Measurements from ENCODE around the gene LBX2. TPM values are rescaled to one million over a fixed set of nuclear protein-coding genes. Genes with fewer than 3 reads are reported as not detected.

Gene LBX2
- total RNA-seq, 4 donors from 2014 or later, result 0.50 to 2.6 (median 1.9) TPM; not detected in 1

DNA sequence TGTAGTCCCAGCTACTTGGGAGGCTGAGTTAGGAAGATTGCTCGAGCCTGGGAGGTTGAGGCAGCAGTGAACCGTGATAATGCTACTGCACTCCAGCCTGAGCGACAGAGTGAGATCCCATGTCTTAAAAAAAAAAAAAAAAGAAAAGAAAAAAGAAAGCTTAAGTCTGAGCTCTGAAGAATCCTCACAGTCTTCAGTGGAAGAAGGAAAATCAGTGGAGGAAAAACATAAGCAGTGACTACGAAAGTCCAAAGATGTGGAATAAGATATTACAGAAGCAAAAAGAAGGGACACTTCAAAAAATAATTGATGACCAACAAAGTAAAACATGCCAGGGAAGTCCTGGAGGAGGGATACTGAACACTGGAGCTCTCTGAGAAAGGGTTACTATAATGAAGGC lies 10.9 kb upstream of the LBX2 start:
- WGBS, 2 donors, result 71 to 78% methylated on average over 4 of the region's 4 CpGs
- intact Hi-C loops (cut with DNase I), result no loop called here

DNA sequence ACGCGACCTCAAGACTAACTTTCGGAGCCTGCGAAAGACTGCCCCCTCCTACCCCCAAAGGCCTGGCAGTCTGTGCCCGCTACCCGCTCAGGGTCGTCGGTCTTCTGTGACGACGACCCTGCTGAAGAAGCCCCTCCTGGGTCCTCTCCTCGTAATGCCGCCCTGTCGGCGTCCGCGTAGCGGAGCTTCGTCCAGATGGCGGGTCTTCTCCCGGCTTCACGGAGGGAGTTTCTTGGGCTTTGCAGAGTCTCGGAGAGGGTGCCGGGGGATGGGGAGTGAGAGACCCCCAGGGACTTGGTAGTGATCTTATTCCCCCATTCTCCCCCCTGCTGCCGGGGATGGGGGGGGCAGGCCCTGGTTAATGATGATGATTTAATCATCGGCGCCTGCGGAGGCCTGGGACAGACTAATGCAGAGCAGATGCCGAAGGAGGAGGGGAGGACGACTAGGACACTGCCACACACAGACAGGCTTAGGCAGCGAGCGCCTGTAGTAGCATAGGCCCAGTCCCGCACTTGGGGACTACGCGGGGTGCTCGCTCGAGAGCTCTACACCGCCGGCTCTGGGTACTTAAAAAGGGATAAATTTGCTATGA lies 8.6 kb upstream of the LBX2 start:
- DNase-seq, result peak in 1 of 2 donors; percentile 9

More for the DNA sequence above, 10.9 kb upstream of the LBX2 start:
- Histone ChIP-seq H3K27ac (no peak overlapping the region), H3K9me3 (no peaks in the 10 kb centered on the region), H3K36me3 (peaks cover 7 to 9% of the 10 kb centered on the region in 2 donors), H3K4me1 (peaks cover 16 to 35% of the 10 kb centered on the region in 2 donors), H3K27me3 (peaks cover 37% of the 10 kb centered on the region), H3K4me3 (replicated peaks in 1 of 3) (no peak overlapping the region)
- TF ChIP-seq POLR2A (IDR thresholded peaks at IDR 0.05), result no peak
- TF ChIP-seq, protein P1, sequence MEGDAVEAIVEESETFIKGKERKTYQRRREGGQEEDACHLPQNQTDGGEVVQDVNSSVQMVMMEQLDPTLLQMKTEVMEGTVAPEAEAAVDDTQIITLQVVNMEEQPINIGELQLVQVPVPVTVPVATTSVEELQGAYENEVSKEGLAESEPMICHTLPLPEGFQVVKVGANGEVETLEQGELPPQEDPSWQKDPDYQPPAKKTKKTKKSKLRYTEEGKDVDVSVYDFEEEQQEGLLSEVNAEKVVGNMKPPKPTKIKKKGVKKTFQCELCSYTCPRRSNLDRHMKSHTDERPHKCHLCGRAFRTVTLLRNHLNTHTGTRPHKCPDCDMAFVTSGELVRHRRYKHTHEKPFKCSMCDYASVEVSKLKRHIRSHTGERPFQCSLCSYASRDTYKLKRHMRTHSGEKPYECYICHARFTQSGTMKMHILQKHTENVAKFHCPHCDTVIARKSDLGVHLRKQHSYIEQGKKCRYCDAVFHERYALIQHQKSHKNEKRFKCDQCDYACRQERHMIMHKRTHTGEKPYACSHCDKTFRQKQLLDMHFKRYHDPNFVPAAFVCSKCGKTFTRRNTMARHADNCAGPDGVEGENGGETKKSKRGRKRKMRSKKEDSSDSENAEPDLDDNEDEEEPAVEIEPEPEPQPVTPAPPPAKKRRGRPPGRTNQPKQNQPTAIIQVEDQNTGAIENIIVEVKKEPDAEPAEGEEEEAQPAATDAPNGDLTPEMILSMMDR (IDR thresholded peaks at IDR 0.05), result no peak
- DNase-seq, result no peak

DNA sequence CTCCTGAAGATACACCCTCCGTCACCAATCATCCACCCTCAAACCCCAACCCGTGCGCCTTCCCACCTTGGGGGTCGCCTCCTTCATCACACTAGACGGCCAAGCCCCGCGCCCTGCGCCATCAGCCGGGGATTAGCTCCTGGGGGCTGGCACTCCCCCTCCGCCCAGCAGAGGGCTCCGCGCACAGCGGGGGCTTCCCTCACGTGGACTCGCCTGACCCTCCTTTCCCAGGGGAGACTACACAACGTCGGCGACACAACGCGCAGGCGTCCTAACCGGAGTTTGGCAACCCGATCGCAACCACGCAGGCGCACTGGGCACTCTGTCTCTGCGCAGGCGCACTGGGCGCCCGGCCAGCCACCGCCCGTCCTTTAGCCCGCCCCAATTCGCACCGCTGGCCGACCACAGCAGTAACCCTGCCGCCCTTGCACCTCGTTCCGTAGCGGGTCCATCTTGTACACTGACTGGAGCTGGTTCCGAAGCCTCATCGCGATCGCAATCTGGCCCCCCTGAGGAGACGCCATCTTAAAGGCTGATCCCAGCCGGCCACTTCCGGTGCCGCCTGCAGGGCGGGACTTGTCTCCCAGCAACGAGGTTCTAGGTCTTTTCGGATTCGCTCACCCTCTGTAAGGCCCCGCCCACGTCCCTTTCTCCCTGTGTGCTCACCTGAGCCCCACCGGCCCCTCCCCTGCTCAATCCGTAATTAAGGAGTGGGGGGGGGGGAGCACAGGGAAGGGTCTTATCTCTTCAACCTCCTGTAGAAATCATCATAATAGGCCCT lies 7.9 kb upstream of the LBX2 start, which contains the start of gene PCGF1:
Gene PCGF1, minus strand, starts transcription at position 551 of the 781 bp plus-strand sequence. Its CDS starts 27 bp downstream, at position 524.
- Histone ChIP-seq H3K27ac (peak within 1 kb of the TSS; percentile 96 to 98 (median 98)), H3K4me1 (peaks cover 22 to 33% of the 10 kb centered on the region in 2 donors), H3K27me3 (peaks cover 13% of the 10 kb centered on the region), H3K36me3 (peaks cover 11 to 12% of the 10 kb centered on the region in 2 donors), H3K9me3 (no peaks in the 10 kb centered on the region), H3K4me3 (replicated peaks in 1 of 3) (peak within 1 kb of the TSS; percentile 44 to 61 (median 54))
- TF ChIP-seq, protein P1 (IDR thresholded peaks at IDR 0.05), result peak in 3 of 6 experiments; percentile 11 to 35 (median 21)
- TF ChIP-seq POLR2A (IDR thresholded peaks at IDR 0.05), result peak in 1 of 2 donors; percentile 79
- intact Hi-C loops (cut with DNase I), result no loop called here
- 1% methylated on average over 21 to 29 of the region's 56 CpGs for WGBS, 2 donors
- peak; percentile 100 for DNase-seq

More for the DNA sequence above, 8.6 kb upstream of the LBX2 start:
- intact Hi-C loops (cut with DNase I), result no loop called here
- Histone ChIP-seq H3K9me3 (no peaks in the 10 kb centered on the region), H3K36me3 (peaks cover 11 to 12% of the 10 kb centered on the region in 2 donors), H3K27me3 (peaks cover 14% of the 10 kb centered on the region), H3K4me1 (peaks cover 16 to 33% of the 10 kb centered on the region in 2 donors), H3K4me3 (replicated peaks in 1 of 3) (peak overlapping the region; percentile 3 to 61 (median 54)), H3K27ac (peak overlapping the region; percentile 96 to 98 (median 98))
- WGBS, 2 donors, result 11 to 13% methylated on average over 30 to 36 of the region's 38 CpGs
- TF ChIP-seq POLR2A (IDR thresholded peaks at IDR 0.05), result no peak
- TF ChIP-seq, protein P1 (IDR thresholded peaks at IDR 0.05), result no peak

DNA sequence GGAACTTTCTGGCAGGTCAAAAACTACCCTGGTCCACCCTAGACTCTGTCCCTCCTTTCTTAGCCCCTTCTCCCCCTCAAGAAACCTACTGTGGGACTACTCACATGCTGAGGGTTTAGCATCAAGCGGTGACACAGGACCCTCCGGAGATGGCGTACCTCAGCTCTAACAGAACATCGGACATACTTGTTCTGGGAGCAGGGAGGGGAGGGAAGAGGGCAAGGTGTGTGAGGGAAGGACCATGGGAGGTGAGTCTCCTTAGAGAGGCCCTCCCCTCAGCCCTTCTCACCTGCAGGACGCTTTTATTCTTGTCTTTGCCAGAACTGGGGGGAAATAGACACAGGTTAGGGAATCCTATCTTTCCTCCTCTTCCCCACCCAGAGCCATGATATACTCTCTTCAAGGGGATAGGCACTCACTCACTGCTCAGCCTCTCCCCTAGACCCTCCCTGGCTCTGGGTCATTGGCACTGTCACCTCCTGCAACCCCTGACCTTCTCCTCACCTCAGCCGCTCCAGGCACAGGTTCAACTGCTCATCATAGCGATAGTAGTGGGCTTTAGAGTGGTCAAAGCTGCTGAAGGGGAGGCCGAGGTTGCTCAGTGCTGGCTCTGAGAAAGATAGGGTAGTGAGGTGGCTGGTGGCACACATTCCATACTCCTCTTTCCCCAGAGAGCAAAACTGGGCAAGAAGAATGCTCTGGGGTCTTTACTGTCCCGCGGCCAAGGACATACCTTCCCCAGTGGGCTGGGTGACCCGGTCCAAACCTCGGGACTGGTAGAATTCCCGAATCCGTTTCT lies 6.2 kb upstream of the LBX2 start:
- H3K36me3 ChIP-seq, result peaks cover 11 to 12% of the 10 kb centered on the region in 2 donors
- intact Hi-C loops (cut with DNase I), result no loop called here
- H3K27me3 ChIP-seq, result peaks cover 7% of the 10 kb centered on the region
- H3K9me3 ChIP-seq, result no peaks in the 10 kb centered on the region
- no peak for DNase-seq
- WGBS, 2 donors, result 98% methylated on average over 14 of the region's 14 CpGs
- peak overlapping the region in 1 of 3 donors; percentile 61 for H3K4me3 ChIP-seq (replicated peaks in 1 of 3)
- TF ChIP-seq POLR2A (IDR thresholded peaks at IDR 0.05), result no peak
- TF ChIP-seq, protein P1 (IDR thresholded peaks at IDR 0.05), result no peak
- no peak overlapping the region for H3K27ac ChIP-seq
- peaks cover 24 to 33% of the 10 kb centered on the region in 2 donors for H3K4me1 ChIP-seq

Data from thyroid gland (tissue), 4 donors.